UCSD-AML1 (cell line): ENCODE data around the gene PRSS50.
A peak's percentile ranks its signal among the peaks of the same experiment; 100 is the strongest.

Experiments used
- DNase-seq: peaks from one replicate; lab custom pipeline; 2025; ENCODE audit not compliant: unreplicated experiment; lab: John Stamatoyannopoulos, UW

PRSS50 gene

DNA sequence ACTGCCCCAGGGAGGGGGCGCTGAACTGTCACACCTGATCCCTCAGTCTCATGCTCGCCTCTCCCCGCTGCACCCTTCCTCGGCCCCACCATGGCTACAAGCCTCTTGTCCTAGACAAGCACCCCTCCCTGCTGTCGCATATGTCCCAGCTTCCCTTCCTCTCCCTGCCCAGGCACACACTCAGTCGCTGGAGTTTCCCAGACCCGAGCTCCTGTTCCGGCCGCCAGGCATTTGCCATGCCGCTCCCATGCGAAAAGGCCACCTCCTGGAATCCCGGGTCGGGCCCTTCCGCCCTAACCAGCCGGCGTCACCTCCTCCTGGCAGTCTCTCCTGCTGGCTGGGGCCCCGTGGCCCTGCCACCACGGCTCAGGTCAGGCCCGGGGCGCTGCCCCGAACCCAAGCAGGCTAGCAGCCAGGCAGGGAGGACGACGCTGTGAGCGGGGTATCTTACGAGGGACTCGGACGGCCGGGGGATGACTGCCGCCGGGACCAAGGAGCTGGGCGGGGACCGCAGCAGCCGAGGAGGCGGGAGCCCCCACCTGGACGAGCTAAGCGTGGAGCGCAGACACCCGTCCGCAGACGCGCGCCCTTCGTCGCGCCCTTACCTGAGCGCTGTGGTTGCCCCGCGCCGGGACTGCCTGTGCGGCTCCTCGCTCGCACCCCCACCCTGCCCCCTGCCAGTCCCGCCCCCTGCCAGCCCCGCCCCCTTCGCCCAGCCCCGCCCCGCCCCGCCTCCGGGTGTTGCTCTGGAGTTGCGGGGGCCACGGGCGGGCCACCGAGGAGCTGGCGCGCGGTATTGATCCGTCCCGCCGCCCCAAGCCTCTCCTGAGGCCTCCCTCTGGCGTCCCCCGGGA is 24.4 kb downstream of the PRSS50 start, which contains the start of gene ALS2CL:
Gene ALS2CL (minus strand): TSS at position 642 of the 854 bp plus-strand sequence. CDS start 4,239 bp downstream, outside the sequence.
- DNase-seq = peak; percentile 74

DNA sequence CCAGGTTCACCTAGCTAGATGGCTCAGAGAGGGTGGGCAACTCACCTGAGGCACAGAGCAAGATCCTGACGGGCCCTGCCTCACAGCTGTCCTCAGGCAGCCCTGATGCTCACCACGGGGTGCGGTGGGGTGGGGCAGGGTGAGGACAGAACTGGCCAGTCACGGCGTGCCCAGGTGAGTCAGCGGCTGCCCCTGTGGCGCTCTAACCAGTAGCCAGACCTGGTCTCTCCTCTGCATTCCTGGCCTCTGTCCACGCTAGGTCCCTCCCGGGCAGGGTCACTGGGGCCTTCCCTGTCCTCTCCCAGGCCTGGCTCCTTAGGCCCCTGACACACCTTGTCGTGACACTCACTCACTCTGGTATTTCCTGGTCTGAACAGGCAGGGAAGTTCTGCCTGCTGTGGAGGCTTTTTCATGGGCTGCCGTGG is 25.1 kb downstream of the PRSS50 start:
- no peak for DNase-seq

DNA sequence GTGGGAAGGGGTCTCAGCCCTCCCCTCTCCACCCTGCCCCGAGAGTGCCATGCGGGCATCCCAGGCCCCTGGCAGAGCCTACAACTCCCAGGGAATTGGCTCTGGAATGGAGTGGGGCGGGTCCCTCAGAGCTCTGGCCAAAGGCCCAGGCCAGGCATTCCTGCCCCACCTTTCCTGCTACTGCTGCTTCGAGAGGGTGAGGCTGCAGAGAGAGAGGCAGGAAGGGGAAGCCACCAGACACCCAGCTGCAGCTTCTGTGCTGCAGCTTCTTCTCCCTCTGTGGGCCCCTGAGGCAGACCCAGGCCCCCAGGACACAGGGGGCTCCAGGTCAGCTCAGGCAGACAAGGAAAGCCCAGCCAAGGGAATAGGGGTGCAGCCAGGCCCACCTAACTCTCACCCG is 26.9 kb downstream of the PRSS50 start:
- peak; percentile 19 for DNase-seq

DNA sequence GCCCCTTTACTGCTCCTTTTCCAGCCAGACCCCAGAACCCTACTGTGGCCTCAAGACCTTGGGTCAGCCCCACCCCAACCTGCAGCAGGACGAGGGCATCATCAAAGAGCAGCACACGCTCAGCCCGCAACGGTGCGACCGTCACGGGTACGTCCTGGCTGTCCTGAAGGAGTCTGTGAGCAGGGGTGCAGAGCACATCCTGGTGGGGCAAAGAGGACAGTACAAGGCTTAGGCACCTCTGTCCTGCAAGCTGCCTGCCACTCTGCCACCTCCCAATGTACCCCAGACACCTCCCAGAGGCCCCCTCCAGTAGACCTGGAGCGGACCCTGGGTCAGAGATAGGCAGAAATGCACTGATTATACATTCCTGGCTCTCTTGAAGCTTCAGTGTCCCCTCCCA is 32.2 kb downstream of the PRSS50 start:
- DNase-seq = no peak

DNA sequence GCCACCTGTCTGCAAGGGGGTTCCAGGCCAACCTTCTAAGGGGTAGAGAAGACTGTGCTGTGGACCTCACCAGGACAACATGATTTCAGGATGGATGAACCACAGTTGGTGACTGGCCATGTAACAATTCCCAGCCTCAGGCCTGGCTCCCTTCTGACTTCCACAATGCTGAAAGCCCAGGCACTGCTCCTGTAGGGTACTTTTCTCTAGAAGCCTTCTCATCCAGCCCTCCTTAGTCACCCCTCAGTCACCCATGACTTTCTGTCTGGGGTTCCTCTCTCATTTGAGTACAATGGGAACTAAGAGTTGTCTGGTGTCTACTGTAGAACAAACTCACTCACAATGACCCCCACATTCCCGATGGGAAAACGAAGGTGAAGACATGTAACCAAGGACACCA is 32.8 kb downstream of the PRSS50 start:
- no peak for DNase-seq

DNA sequence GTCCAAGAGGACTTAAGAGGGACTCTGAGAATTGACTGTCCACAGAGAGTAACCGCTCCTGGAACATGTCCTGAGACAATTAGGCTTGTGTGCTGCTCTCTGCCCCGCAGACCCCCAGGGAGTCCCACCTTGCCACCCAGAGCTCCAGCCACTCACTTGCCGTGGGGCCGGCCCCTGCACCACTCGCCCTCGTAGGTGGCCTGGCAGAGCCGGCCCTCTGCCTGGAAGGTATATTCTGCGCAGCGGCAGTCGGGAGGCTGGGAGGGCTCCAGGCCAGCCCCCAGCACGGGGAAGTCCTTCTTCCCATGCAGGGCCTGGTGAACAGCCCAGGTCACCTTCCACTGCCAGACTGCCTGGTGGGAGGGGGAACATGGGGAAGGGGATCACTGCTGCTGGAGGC is 34.7 kb downstream of the PRSS50 start:
- DNase-seq = no peak

DNA sequence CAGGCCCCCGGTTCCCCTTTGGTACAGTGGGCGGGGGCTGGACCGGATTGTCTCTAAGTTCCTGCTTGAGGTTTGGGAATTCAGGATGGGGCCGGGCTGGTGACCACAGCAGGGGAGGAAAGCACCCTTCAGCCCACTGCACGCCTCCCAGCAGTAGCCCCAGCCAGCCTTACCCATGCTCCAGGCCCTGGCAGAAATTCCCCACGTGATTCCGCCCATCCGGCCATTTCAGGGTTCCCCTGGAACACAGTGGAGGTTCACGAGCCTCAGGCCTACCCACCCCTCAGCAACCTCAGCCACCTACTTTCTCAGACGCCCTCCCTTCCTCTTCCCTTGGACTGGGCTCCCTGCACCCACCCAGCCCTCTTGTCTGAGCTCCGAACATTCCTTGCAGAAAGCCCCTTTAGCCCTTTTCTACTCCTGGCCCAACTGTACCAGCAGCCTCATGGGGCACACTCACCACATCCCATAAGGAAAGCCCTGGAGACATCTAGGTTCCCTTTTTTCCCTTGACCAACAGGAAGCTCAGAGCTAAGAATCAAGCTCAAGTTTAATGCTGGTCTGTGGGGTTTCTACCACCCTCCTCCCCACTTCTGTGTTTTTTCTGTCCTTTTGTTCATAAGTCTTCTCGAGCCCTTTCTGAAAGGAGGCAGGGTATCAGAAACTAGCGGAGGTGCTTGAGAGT is 35.7 kb downstream of the PRSS50 start:
- no peak for DNase-seq

DNA sequence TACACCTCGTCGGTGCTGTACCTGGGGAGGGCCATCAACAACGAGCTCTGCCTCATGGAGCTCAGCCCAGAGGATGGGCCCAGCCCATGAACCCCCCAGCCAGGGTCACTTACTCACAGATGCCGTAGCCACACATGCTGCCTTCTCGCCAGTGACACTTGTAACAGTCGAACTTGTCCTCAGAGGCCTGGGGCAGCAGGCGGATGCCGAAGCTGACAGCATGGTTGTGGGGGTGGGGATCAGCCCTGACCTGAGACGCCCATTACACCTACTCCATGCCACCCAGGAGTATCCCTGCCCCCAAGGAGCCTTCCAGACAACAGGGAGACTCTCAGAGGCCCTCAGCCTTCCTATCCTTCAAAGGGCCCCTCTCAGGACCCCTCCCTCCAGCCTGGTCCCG is 36.3 kb downstream of the PRSS50 start:
- DNase-seq = no peak

DNA sequence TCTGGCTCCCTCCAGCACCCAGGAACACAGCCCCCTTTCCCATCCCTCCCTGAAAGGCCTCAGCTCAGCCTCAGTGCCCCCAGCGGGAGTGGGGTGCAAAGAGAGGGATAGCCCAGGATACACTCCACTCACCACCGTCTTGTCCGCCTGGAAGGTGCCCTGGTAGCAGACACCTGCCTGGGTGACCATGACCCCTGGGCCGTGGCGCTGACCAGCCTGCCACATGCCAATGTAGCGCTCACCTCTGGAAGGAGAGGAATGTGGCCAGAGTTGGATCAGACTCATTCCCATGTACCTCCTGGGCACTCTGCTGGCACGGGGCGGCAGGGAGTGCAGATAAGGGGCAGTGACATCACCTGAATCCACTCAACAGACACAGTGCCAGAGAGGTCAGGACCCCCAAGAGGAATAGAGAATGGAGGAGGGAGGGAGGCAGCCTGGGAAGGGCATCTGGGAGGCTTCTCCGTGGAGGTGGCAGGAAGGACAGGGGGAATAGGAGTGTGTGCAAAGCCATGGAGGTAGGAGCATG is 37.3 kb downstream of the PRSS50 start:
- DNase-seq = no peak

DNA sequence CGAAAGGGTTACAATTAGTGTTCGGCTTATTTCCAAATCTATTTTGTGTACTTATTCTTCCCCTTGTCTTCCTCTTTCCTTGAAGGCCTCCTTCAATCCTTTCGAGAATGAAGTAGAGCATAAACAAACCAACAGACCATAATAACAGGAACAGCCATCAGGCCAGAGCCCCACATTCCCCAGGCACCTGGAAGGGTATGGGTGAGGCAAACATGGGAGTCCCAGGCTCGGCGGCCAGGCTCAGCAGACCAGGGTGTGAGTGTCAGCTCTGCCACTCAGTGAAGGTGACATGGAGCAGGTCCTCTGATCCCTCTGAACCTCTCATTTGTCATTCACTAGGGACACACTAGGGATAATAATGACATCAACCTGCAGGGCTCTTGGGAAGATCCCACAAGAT is 38.0 kb downstream of the PRSS50 start:
- DNase-seq = no peak

DNA sequence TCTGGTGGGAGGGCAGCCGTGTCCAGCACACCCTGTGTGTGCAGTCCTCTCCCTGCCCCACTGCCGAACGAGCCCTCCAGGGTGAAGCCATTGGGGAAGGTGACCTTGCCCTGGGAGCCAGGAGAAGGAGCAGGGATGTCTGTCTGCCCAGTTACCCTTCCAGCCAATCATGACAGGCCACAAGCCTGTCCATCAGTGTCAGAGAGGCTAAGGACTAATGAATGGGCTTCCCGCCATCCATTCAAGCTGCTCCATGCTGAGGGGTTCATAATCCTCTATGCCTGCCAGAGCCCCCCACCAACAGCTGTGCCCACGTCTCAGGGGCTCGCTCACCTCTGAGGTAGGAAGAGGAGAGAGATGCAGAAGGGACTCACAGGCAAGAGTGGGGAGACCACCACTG is 39.4 kb downstream of the PRSS50 start:
- DNase-seq = no peak

DNA sequence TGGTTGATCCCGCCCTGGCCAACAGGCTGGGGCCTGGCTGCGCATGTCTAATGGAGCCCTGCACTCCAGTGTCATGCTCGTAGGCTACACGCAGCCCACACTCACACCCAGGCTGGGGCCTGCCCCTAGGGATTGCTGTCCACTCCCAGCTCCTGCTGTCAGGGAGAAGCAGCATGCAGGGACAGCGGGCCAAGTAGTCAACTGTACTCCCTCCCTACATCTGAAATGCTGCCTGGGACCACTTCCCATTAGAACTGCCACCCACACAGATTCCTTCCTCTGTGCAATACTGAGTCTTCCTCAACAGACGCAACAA is 40.3 kb downstream of the PRSS50 start:
- no peak for DNase-seq

DNA sequence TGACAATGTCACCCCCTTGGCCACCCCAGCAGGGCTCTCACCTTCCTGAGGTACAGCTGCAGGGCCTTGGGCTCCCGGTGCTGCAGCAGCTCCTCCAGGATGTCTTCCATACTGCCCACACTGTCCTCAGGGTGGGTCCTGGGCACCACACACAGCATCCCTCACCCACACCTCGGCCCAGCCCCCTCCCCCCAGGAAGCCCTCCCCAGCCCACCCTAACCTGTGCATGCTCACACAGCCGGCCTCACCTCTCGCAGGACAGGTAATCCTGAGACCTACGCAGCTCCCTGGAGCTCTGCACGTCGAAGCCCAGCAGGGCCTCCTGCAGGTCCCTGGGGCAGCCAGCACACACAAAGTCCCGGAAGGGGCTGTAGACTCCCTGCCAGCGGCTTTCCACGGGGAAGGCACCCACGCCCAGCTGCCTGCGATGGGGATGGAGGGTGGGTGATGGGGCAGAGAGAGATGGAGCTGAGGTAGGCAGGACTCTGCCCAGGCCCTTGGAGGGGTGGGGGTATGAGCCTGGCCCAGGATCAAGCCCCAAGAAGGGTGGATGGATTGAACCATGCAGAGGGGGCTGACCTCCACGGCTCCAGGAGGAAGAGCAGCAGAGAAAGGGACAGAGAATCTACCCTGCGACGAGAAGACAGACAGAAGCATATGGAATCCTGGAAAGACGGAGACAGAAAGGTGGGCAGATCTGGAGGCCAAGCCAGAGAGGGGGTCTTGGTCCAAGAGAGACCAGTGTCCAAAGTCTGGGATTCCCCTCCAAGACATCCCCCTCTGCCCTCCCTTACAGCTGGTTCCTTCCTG is 40.9 kb downstream of the PRSS50 start:
- no peak for DNase-seq

DNA sequence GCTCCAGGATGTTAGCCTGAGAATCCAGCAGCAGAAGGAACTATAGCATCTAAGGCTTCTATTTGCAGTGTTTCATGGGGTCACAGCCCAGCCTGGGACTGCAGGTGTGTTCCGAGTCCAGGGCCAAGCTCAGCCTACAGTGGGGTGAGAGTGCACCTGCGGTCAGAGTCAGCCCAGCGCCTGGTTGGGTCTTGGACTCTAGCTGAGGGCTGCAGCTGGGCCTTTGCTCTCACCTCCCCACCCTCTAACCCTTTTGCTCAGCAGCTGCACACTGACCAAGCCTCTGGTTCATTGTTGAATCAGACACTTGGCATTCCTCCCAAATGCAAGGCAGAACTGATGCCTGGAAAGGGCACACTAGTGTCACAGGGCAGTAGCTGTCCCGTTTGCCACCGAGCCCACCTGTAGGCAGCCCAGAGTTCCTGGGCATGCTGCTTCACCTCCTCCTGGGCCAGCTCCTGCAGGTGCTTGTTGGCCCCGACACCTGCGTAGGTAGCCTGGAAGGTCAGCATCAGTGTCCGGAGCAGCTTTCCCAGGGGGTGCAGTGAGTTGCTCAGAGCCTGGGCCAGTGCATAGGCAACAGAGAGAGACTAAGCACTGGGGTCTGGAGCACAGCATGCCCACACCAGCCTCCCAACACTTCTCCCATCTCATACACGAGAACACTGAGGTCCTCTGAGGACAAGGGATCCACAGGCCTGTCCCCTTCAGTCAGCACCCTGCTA is 41.7 kb downstream of the PRSS50 start:
- DNase-seq = no peak

DNA sequence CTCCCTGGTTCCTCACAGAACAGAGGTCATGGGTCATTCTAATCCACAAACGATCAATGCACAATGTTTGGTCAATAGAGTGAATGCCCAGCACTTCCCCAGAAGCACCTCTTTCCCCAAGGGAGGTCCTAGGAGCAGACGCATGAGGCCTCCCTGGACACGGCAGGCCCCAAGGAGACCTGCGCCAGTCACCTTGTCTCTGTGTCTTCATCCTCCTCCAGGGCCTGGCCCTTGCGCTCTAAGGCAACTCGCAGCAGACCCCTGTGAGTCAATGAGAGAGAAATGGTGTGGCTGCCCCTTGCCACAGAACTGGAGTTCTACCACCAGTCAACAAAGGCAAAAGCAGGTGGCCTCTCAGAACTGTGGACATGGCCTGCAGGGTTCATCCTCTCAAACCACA is 42.2 kb downstream of the PRSS50 start:
- DNase-seq = no peak

DNA sequence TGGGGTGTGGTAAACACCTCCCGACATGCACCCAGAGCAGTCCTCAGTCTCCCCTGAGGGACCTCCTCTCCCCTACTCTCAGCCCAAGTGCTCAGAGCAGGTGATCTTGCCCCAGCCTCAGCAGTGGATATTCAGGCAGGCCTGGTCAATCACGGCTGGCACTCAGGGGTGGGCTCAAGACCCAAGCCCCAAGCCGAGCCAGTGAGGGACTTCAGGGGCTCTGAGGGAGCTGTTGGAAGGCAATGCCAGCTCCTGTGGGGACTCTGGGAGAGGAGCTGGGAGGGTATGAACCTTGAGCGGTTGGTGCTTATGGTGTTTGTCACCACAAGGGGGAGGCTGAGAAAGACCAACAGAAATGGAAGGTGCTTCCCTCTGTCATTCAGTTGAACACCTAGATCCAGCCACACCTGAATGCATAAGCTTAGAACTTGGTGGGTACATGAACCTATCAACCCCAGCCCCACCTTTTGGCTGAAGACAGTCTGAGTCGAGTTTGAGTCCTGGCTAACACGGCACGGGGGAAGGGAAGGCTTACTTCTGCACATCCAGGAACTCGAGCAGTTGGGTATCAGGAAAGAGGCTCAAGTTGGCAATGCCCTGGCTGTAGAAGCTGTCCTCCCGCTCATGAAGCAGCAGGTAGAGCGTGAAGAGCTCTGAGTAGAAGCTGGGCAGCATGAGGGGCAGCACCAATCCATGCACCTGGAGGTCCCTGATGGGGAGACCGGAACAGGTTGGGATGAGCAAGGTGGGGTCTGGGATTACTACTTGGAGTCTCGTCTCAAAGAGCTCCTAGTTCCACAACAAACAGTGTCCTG is 43.4 kb downstream of the PRSS50 start:
- no peak for DNase-seq

DNA sequence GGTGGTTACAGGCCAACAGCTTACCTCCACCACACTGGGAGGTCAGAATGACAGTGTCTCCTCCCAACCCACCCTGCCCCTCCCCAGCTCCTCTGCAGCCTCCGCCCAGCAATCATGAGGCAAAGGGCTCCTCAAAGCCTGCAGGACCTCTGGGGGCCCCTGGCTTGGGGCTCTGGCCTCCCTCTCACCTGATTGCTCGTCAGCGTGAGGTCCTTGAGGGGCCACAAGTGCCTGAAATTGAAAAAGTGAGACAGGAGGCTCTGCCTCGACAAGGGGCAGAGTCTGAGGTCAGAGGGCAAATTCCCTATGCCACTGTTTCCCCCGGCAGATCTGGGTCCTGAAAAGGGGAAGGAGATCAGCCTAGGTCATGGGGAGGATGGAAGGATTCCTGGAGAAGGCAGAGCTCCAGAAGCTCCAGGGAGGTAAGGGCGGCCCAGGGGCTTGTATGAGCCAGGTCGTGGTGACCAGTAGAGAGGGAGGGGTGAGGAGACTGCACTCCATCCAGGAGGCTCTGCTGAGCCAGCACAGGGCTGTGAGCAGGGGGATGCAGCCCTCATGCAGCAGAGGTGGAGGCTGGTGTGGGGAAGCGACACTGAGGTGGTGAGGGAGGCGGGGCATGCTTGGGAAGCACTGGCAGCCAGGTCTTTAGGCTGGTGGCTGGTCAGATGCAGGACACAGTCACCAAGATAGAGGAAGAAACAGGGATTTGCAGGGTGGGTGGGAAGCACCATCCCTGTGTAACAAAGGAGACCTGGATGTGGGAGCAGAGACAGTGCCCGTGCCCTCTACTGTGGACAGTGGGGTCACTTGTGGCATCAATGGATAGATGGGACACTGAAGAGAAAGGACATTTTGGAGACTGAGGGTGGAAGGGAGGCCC is 44.3 kb downstream of the PRSS50 start:
- DNase-seq = no peak

DNA sequence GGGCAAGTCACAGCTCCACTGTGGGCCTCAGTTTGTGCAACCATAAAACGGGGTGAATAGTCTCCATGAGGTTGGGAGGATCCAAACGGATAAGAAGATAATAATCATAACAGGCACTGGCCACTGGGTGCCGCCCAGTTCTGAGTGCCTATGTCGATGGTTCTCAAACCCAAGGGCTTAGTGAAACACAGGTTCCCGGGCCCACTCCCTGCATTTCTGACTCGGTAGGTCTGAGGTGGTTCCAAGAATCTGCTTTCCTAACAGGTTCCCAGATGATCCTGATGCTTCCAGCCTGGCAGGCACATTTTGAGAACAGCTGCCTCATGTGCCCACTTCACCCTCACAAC is 45.3 kb downstream of the PRSS50 start:
- no peak for DNase-seq
